Measurements from ENCODE around the gene IFITM2. TPM values are rescaled to one million over a fixed set of nuclear protein-coding genes. Genes with fewer than 3 reads are reported as not detected.
"Not testable (repeated sequence)": the region's sequence is repeated elsewhere in the genome, so short reads cannot be mapped to it uniquely, and the experiment has no call there.

The IFITM2 gene
- total RNA-seq (2012; rRNA removed) (26.4 and 31.2 TPM in 2 replicates), polyA plus RNA-seq (2012; rRNA removed) (564 and 600 TPM in 2 replicates), Bru-seq, nascent RNA (percentile 96 among the genes with signal in this experiment), BruChase-seq, experiment 1, labeled RNA remaining after a 6-hour chase (percentile 97 among the genes with signal in this experiment), BruChase-seq, experiment 2, labeled RNA remaining after a 2-hour chase (percentile 94 among the genes with signal in this experiment)
- 588 and 1,067 TPM in 2 replicates for polyA plus RNA-seq (2012; cell fraction: cytosol; rRNA removed)
- polyA plus RNA-seq (2012; cell fraction: nucleus; rRNA removed; ENCODE audit: low replicate concordance) = 95.2 and 139 TPM in 2 replicates
- long read RNA-seq, transcript IFITM2-206 (2 exons, 892 nt) = major isoform, 128 of 171 reads
- long read RNA-seq, partial matches to known transcripts = 0 of 171 reads
- long read RNA-seq, other reads (novel, unspliced or antisense) = 43 of 171 reads

- H3K27me3 ChIP-seq (ENCODE audit: control insufficient read depth, insufficient read depth, low read length); H3K9me3 ChIP-seq (ENCODE audit: control insufficient read depth, insufficient read depth, low read length); POLR2A ChIA-PET (ENCODE audit: unreplicated experiment); BruUV-seq (replicated peaks); H3K36me3 ChIP-seq (ENCODE audit: control insufficient read depth, insufficient read depth, low read length); H4K20me1 ChIP-seq (ENCODE audit: insufficient read depth, low read length); H3K9me1 ChIP-seq (ENCODE audit: insufficient read depth, low read length); dilution Hi-C loops (cut with HindIII; ENCODE audit: low sequenced_read_pairs, unreplicated experiment); CTCF ChIA-PET: not testable (repeated sequence)
- H2BK120ac ChIP-seq (ENCODE audit: low read depth, low read length) = peak within 1 kb of the TSS; percentile 91
- H4K5ac ChIP-seq (ENCODE audit: low read depth, low read length) = peak within 1 kb of the TSS; percentile 63
- intact Hi-C loops (cut with micrococcal nuclease) (loop anchor here (5.0 kb wide), 1 partner anchor 101 kb away; the partner anchor contains the start of genes BET1L and RIC8A), in situ Hi-C loops (cut with MboI; ENCODE audit: low sequenced_read_pairs) (loop anchor here (10.0 kb wide), 2 partner anchors 47 to 147 kb away; partner anchors contain the start of gene PTDSS2)
- peak within 1 kb of the TSS; percentile 82 for H3K27ac ChIP-seq (ENCODE audit: insufficient read depth, low read length)
- H3K4me1 ChIP-seq (ENCODE audit: control insufficient read depth, insufficient read depth, low read length) = peaks cover 14% of the 10 kb centered on the region
- DNase-seq (peak; percentile 88), ATAC-seq (ENCODE audit: low read depth) (peak; percentile 65)
- TF ChIP-seq POLR2A (IDR thresholded peaks at IDR 0.05; ENCODE audit: low read depth, low read length) = 0 out of 2 replicates have a peak, but pooled peaks have one; percentile 32
- TF ChIP-seq MXI1 (IDR thresholded peaks at IDR 0.05; ENCODE audit: borderline replicate concordance, low read depth, low read length) = 0 out of 2 replicates have a peak, but pooled peaks have one; percentile 53
- peak; percentile 88 for TF ChIP-seq CEBPB (IDR thresholded peaks at IDR 0.05; ENCODE audit: low read depth, low read length)
- 0 out of 2 replicates have a peak, but pooled peaks have one; percentile 8 for TF ChIP-seq CTCF (conservative IDR thresholded peaks at IDR 0.05; ENCODE audit: low read depth, low read length)
- peak within 1 kb of the TSS; percentile 89 for H3K14ac ChIP-seq (replicated peaks; ENCODE audit: low read depth, low read length)
- H3K9ac ChIP-seq (ENCODE audit: low read depth, low read length) = peak within 1 kb of the TSS; percentile 85
- peak within 1 kb of the TSS; percentile 74 for H2BK20ac ChIP-seq (ENCODE audit: low read depth, low read length)
- H3K4me3 ChIP-seq (ENCODE audit: insufficient read depth, low read depth, low read length) = peak within 1 kb of the TSS; percentile 53
- peak within 1 kb of the TSS; percentile 33; the same call in 1 of the 2 replicates for H3K18ac ChIP-seq (ENCODE audit: low read depth, low read length)
- H4K91ac ChIP-seq (ENCODE audit: insufficient read depth, low read depth, low read length) = peak within 1 kb of the TSS; percentile 86
- peak within 1 kb of the TSS; percentile 71 for H3K56ac ChIP-seq (ENCODE audit: extremely low read depth, insufficient read depth, low read length)
- peak within 1 kb of the TSS; percentile 94 for H2BK5ac ChIP-seq (ENCODE audit: low read depth, low read length, poor library complexity, severe bottlenecking)
- peak within 1 kb of the TSS; percentile 96 for H2AK5ac ChIP-seq (ENCODE audit: low read depth, low read length)
- peak within 1 kb of the TSS; percentile 94 for H3K4ac ChIP-seq (ENCODE audit: low read depth, low read length)
- H4K8ac ChIP-seq (ENCODE audit: low read depth in 2 of 2, low read length in 2 of 2) = peak within 1 kb of the TSS; percentile 77 to 92
- H2AK9ac ChIP-seq (replicated peaks; ENCODE audit: low read depth, low read length, poor library complexity) = peak within 1 kb of the TSS; percentile 95
- peak within 1 kb of the TSS; percentile 89 for H2AFZ ChIP-seq (replicated peaks; ENCODE audit: low read length, poor library complexity)
- H3K4me2 ChIP-seq (ENCODE audit: low read depth, low read length) = peak within 1 kb of the TSS; percentile 89
- no CpG with 5 or more reads among the region's 28 CpGs for WGBS, 2 experiments (ENCODE audit: extremely low coverage in 2 of 2, insufficient read length in 1 of 2)
- H2BK15ac ChIP-seq (ENCODE audit: low read depth, low read length) = peak within 1 kb of the TSS; percentile 82; the same call in 2 of the 3 replicates
- peaks cover 0 to 18% of the 10 kb centered on the region in 2 experiments; a peak in 2 of 4 replicates for H3K79me1 ChIP-seq (ENCODE audit: low read depth in 1 of 2, low read length in 2 of 2)
- H3K23ac ChIP-seq (ENCODE audit: low read depth, low read length) = peak within 1 kb of the TSS; percentile 87; the same call in 1 of the 2 replicates
Measured at GRCh38 chr11:307766-308708, at the start of gene IFITM2. Gene IFITM2, plus strand, starts transcription at chr11:307816. Its CDS starts 377 bp downstream, at chr11:308193.

Data from IMR-90 (cell line).